ENCODE measurements around the gene ALG8.
"Not testable (repeated sequence)": the region's sequence is repeated elsewhere in the genome, so short reads cannot be mapped to it uniquely, and the experiment has no call there.

The ALG8 gene

GRCh38 chr11:78139422-78140391 is at the start of gene ALG8:
Gene ALG8, minus strand, starts transcription at chr11:78139626. Its CDS starts 38 bp downstream, at chr11:78139588.
- peak; percentile 97 to 98 for DNase-seq

- peak; percentile 93 for DNase-seq
Observed at GRCh38 chr11:78188286-78189173, 49.1 kb upstream of the ALG8 start, which contains the start of the genes KCTD21 and USP35. Gene KCTD21, minus strand, starts transcription at chr11:78188626. Its CDS starts 14,072 bp downstream, at chr11:78174554. Gene USP35, plus strand, starts transcription at chr11:78188919. Its CDS starts 7,327 bp downstream, at chr11:78196246.

DNA sequence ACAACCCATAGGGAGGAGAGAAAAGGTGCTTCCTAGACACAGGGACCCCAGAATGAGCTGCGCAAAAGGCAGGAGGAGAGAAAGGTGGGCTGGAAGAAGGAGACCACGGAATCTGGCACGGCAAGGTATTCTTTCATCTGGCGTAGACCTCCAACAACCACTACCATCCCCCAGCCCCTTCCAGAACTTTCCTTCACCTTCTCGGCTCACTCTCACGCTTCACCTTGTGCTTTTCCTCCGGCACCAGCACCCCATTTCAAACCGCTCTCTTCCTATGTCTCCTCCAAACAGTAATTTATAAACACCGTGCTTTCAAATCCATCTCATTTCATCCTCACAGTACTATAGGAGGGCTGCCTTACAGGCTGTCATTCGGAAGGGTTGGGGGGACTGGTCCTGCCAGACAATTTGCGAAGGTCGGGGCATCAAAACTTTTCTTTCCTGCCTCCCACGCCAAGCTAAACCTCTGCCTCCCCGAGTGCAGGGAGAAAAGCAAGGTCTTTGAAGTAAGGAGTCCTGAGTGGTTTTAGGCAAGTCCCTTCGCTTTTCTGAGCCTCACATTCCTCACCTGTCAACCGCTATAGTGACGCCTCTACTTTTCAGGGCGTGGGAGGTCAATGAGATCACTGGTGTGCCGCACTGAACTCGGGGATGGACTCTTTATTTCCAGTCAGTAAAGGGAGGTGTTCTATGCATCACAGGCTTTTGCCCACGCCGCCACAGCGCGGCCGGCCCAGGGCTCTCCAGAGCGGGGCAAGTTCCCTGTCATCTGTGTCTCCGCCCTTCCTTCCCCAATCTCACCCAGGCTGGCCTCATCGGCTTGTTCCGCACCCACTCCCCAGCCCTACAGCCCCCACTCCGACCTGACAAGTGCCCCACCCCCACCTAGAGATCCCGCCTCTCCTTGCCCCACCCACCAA is 48.2 kb upstream of the ALG8 start:
- peak in 1 of 2 donors; percentile 85 for DNase-seq

GRCh38 chr11:78181185-78181584 is 41.8 kb upstream of the ALG8 start:
- DNase-seq, result no peak

DNA sequence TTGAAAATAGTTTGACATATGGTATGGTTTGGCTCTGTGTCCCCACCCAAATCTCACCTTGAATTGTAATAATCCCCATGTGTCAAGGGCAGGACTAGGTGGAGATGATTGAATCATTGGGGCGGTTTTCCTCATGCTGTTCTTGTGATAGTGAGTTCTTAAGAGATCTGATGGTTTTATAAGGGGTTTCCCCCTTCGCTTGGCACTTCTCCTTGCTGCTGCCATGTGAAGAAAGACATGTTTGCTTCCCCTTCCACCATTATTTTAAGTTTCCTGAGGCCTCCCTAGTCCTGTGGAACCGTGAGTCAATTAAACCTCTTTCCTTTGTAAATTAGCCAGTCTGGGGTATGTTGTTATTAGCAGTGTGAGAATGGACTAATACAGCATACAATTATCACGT is 41.3 kb upstream of the ALG8 start:
- DNase-seq, result no peak

DNA sequence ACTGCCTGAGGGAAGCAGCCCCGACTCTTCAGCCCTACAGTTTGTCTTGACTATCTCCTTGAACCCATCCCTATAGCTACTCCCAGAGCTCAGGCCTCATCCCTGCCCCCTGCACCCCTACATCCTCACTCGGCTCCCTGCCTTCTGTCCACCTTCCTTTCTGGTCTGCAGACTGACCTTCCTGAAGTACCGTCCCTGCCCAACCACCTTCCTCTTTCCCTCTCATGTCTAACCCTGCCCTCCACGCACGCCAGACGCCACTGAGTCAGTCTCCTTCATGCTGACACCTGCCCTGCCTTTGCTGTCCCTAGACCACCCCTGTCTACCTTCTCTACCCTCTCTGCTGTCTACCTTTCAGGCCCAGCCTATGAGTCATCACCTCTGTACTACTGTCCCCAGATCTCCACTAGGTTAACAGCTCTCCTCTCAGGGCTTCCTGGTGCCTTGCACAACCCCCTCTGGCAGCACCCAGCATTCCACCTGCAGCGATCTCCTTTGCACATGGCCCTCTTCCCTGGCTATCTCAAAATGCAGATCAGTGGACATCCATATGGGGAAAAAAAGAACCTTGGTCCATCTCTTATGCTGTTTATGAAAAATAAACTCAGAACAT is 40.1 kb upstream of the ALG8 start:
- no peak for DNase-seq

DNA sequence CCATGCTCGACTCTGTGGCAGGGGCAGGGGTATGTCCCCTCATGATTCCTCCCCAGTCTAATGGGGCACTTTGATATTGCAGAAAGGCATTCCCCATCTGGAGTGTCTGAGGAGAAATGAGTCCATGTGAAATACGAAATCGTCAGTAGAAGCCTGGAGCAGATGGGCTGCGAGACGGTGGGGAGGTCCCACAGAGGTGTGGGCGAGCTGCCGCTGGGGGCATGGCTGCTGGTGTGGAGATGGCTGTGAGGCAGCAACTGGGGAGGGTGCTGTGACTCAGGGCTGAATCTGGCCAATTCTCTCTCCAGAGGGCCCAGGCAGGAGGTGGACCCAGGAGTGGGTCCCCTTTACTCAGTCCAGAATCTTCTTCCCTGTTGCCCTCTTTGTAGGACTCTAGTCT is 37.8 kb upstream of the ALG8 start:
- no peak for DNase-seq

DNA sequence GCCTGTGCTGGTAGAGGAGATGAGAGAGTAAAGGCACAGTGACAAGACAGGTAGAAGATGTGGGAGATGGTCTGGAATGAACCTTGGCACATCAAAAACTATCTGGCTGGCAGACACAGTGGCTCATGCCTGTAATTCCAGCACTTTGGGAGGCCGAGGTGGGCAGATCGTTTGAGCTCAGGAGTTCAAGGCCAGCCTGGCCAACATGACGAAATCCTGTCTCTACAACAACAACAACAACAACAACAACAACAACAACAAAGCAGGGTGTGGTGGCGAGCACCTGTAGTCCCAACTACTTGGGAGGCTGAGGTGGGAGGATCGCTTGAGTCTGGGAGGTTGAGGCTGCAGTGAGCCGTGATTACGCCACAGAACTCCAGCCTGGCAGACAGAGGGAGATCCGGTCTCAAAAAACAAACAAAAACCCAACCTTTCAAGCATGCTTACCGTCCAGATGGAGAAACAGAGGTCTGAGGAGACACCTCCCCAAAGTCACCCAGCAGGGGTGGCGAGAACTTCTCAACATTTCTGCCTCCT is 37.2 kb upstream of the ALG8 start:
- no peak for DNase-seq

DNA sequence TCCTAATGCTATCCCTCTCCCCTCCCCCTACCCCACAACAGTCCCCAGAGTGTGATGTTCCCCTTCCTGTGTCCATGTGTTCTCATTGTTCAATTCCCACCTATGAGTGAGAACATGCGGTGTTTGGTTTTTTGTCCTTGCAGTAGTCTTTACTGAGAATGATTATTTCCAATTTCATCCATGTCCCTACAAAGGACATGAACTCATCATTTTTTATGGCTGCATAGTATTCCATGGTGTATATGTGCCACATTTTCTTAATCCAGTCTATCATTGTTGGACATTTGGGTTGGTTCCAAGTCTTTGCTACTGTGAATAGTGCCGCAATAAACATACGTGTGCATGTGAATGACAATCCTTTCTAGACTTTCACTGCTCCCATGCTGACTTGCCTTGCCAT is 36.4 kb upstream of the ALG8 start:
- DNase-seq, result not testable (repeated sequence)

DNA sequence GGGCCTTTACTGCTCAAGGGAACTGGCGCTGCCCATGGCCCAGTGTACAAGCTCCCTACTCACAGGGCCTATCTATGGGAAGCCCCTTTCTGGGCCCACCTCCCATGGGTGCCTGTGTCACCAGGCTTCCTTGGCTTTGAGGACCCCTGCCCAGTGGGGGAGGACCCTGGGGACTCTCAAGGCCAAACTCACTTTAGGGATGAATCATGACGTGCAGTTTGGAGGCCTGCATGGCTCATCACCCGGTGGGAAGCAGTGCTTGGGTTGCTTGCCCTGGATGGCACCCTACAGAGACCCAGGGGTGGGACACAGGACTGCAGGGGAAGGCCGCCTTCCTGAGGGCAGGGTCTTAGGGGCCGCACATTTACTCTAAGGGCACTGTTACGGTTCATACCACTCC is 32.5 kb upstream of the ALG8 start:
- DNase-seq, result no peak

GRCh38 chr11:78170874-78171549 is 31.6 kb upstream of the ALG8 start:
- no peak for DNase-seq

DNA sequence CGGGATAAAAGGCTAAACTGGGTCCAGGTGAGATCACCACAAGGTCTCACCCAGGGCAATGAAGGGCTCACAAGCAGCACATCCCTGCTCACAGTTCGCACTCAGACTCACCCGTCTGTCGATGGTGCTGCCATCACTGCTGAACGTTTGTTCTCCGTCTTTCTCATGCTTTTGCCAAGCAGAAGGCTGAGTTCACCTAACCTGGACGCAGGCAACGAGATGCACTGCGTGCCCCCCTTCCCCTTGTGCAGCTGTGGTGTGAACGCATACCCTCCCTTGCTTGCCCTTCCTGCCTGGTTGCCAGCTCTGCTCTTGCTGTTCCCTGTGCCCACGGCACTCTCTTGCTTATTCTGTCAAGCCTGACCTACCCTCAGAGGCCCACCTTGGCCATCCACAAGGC is 31.0 kb upstream of the ALG8 start:
- DNase-seq, result no peak

- no peak for DNase-seq
Observed at GRCh38 chr11:78168539-78169477, 29.4 kb upstream of the ALG8 start.

DNA sequence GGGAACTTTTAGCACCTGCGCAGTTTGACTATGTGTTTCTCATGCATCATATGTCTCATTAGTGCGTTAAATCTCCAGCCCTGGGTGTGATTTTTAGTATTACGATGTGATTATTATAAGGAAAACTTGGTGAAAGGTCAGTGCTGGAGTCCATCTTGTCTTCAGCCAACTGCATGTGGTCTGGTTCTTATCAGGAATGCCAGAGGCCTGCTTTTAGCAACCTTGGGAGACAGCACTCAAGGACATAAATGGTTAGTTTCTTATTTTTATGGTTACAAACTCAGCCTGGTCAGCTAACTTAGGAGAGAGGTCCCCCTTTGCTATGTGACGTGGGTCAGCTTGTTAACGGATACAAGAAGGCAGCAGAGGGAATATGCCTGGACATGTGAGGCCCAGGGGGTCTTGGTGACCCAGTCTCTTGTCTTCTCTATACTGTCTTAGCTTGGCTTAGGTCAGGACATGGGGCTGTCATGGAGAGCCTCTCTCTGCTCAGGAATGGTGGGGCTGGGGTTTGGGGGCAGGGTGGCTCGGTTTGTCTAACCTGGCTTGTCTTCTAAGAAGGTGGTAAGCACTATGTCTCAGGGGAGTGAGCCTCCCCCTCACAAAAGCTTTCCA is 27.5 kb upstream of the ALG8 start:
- DNase-seq, result no peak

DNA sequence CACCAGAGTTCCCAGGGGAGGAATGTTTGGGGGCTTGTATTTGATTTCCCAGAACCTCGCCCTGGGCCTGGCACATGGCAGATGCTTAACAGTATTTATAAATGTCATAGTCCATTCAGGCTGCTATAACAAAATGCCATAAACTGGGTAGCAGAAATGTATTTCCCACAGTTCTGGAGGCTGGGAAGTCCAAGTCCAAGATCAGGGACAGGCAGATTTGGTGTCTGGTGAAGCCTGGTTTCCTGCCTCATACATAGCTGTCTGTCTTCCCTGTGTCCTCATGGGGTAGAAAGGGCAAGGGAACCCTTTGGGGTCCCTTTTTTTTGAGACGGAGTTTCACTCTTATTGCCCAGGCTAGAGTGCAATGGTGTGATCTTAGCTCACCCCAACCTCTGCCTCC is 25.0 kb upstream of the ALG8 start:
- DNase-seq, result no peak

- no peak for DNase-seq
Observed at GRCh38 chr11:78163828-78164227, 24.4 kb upstream of the ALG8 start.

- no peak for DNase-seq
Observed at GRCh38 chr11:78161962-78162371, 22.5 kb upstream of the ALG8 start.

GRCh38 chr11:78161346-78161745 is 21.9 kb upstream of the ALG8 start:
- DNase-seq, result no peak

DNA sequence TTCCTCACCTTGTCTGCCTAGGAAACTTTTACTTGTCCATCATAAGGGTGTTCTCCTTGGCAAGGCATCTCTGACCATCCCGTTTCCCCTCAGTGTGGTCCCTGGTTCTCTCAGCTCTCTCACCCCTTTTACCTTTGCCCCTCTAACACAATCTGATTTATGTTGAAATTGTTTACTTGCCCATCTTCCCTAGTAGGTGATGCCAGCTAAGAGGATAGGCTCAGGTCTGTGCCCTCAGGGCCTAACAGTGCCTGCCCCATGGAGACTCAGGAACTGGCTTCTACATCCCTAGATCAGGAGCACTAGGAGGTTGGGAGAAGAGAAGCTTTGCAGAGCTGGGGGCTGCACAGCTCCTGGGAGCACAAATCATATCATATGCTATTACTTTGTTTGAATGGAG is 21.1 kb upstream of the ALG8 start:
- no peak for DNase-seq

Measured in CD4-positive, alpha-beta T cell treated with Interleukin-4 for 1 hour (primary cell).